Osteoblast (primary cell): ENCODE measurements around the gene C12orf57. TPM values are rescaled to one million over a fixed set of nuclear protein-coding genes. Genes with fewer than 3 reads are reported as not detected.

Experiments used
- DNase-seq: peaks from one replicate; pipeline ENCODE4 v3.0.0; 2011; ENCODE audit warnings: low spot score, mixed read lengths; ENCODE audit not compliant: insufficient read length; ENCODE audit errors: missing footprints
- H2AFZ ChIP-seq: 2 replicates; pipeline ENCODE4 v1.6.0; 2011; ENCODE audit warnings: mild to moderate bottlenecking, low read length
- H3K27ac ChIP-seq: 2 replicates; pipeline ENCODE4 v1.5.1; 2011; ENCODE audit warnings: mild to moderate bottlenecking, low read depth, low read length, moderate library complexity
- H3K27me3 ChIP-seq: 2 replicates; pipeline ENCODE4 v1.6.0; 2012; ENCODE audit warnings: mild to moderate bottlenecking, control low read depth, inconsistent platforms, low read length, moderate library complexity; ENCODE audit not compliant: insufficient read depth
- H3K36me3 ChIP-seq: 2 replicates; pipeline ENCODE4 v1.5.1; 2011; ENCODE audit warnings: mild to moderate bottlenecking, low read length, control low read depth, moderate library complexity; ENCODE audit not compliant: insufficient read depth
- H3K4me1 ChIP-seq: 2 replicates; pipeline ENCODE4 v1.5.1; 2011; ENCODE audit warnings: mild to moderate bottlenecking, low read length, control low read depth, moderate library complexity; ENCODE audit not compliant: insufficient read depth
- H3K4me2 ChIP-seq: 2 replicates; pipeline ENCODE4 v1.6.0; 2011; ENCODE audit warnings: mild to moderate bottlenecking, low read length; ENCODE audit not compliant: insufficient read depth
- H3K4me3 ChIP-seq: fragments of 200-600 bp; sonication (generic); 3 replicates; pipeline ENCODE4 v1.5.1; 2012; ENCODE audit warnings: mild to moderate bottlenecking, low read length, inconsistent platforms; ENCODE audit not compliant: insufficient read depth
- H3K79me2 ChIP-seq: 2 replicates; pipeline ENCODE4 v1.6.0; 2012; ENCODE audit warnings: mild to moderate bottlenecking, low read length, control low read depth, inconsistent platforms; ENCODE audit not compliant: insufficient read depth
- H3K9me3 ChIP-seq: 2 replicates; pipeline ENCODE4 v1.5.1; 2011; ENCODE audit warnings: low read depth, low read length, control low read depth
- H4K20me1 ChIP-seq: 2 replicates; pipeline ENCODE4 v1.6.0; 2012; ENCODE audit warnings: mild to moderate bottlenecking, low read length, control low read depth; ENCODE audit not compliant: insufficient read depth
- CTCF ChIP-seq: IDR thresholded peaks from 2 replicates; pipeline ENCODE4 v1.5.1; 2011; ENCODE audit warnings: mild to moderate bottlenecking, low read depth, low read length, moderate library complexity; ENCODE audit errors: extremely low read depth
- total RNA-seq: library from RNA; depleted of rRNA; stranded (reverse); fragments of >200 nt; gene quantifications from 2 replicates; pipeline ENCODE4 v1.2.3, GENCODE V29; 2012

C12orf57 gene
- total RNA-seq, 1 donor, result 81.4 TPM

GRCh38 chr12:6978611-6979011 lies 34.8 kb downstream of the C12orf57 start:
- H3K27ac ChIP-seq, result no peak overlapping the region
- H3K4me2 ChIP-seq, result no peak overlapping the region
- peaks cover 72% of the 10 kb centered on the region for H3K36me3 ChIP-seq
- H3K27me3 ChIP-seq, result no peaks in the 10 kb centered on the region
- no peak for TF ChIP-seq CTCF
- H2AFZ ChIP-seq, result no peak overlapping the region
- no peak for DNase-seq
- H3K79me2 ChIP-seq, result no peaks in the 10 kb centered on the region
- H3K4me3 ChIP-seq, result no peak overlapping the region
- H3K9me3 ChIP-seq, result no peaks in the 10 kb centered on the region
- H4K20me1 ChIP-seq, result no peaks in the 10 kb centered on the region
- H3K4me1 ChIP-seq, result no peaks in the 10 kb centered on the region

- no peaks in the 10 kb centered on the region for H3K4me1 ChIP-seq
- no peak for DNase-seq
- H3K27me3 ChIP-seq, result no peaks in the 10 kb centered on the region
- H3K79me2 ChIP-seq, result no peaks in the 10 kb centered on the region
- H3K27ac ChIP-seq, result no peak overlapping the region
- H3K36me3 ChIP-seq, result peaks cover 69% of the 10 kb centered on the region
- H3K9me3 ChIP-seq, result no peaks in the 10 kb centered on the region
- no peak overlapping the region for H3K4me3 ChIP-seq
- no peak overlapping the region for H3K4me2 ChIP-seq
- H2AFZ ChIP-seq, result no peak overlapping the region
- TF ChIP-seq CTCF, result no peak
- H4K20me1 ChIP-seq, result no peaks in the 10 kb centered on the region
Measured at GRCh38 chr12:6979021-6979420, 35.2 kb downstream of the C12orf57 start.

GRCh38 chr12:6979453-6979852 lies 35.6 kb downstream of the C12orf57 start:
- H3K79me2 ChIP-seq, result no peaks in the 10 kb centered on the region
- no peak overlapping the region for H2AFZ ChIP-seq
- H3K9me3 ChIP-seq, result no peaks in the 10 kb centered on the region
- no peaks in the 10 kb centered on the region for H3K4me1 ChIP-seq
- no peak overlapping the region for H3K27ac ChIP-seq
- DNase-seq, result no peak
- no peak overlapping the region for H3K4me3 ChIP-seq
- no peaks in the 10 kb centered on the region for H3K27me3 ChIP-seq
- no peak overlapping the region for H3K4me2 ChIP-seq
- H3K36me3 ChIP-seq, result peaks cover 69% of the 10 kb centered on the region
- no peaks in the 10 kb centered on the region for H4K20me1 ChIP-seq
- TF ChIP-seq CTCF, result no peak

GRCh38 chr12:6980075-6980474 lies 36.3 kb downstream of the C12orf57 start:
- H2AFZ ChIP-seq, result no peak overlapping the region
- H3K27me3 ChIP-seq, result no peaks in the 10 kb centered on the region
- H3K36me3 ChIP-seq, result peaks cover 63% of the 10 kb centered on the region
- no peaks in the 10 kb centered on the region for H3K79me2 ChIP-seq
- H3K4me1 ChIP-seq, result no peaks in the 10 kb centered on the region
- no peak overlapping the region for H3K4me2 ChIP-seq
- no peak overlapping the region for H3K4me3 ChIP-seq
- TF ChIP-seq CTCF, result no peak
- H3K9me3 ChIP-seq, result no peaks in the 10 kb centered on the region
- no peak for DNase-seq
- H4K20me1 ChIP-seq, result no peaks in the 10 kb centered on the region
- no peak overlapping the region for H3K27ac ChIP-seq
